ENCODE data around the gene PIEZO1.

The PIEZO1 gene

GRCh38 chr16:88690341-88691128 lies 94.5 kb downstream of the PIEZO1 start:
- FAIRE-seq: no peak
- no peak for DNase-seq (ENCODE audit: insufficient read length, low spot score)
- no peak for TF ChIP-seq POLR2A (IDR thresholded peaks at IDR 0.05; ENCODE audit: low read depth, low read length)

- FAIRE-seq (no peak), DNase-seq (ENCODE audit: insufficient read length, low spot score) (no peak)
- TF ChIP-seq PAX5 (IDR thresholded peaks at IDR 0.05; ENCODE audit: insufficient read depth, low read length, severe bottlenecking): no peak
- no peak for TF ChIP-seq POLR2AphosphoS5 (IDR thresholded peaks at IDR 0.05; ENCODE audit: low read depth, low read length)
- TF ChIP-seq SPI1 (IDR thresholded peaks at IDR 0.05; ENCODE audit: low read depth, low read length): no peak
- no peak for TF ChIP-seq POLR2A (IDR thresholded peaks at IDR 0.05; ENCODE audit: low read depth, low read length)
- TF ChIP-seq POU2F2 (IDR thresholded peaks at IDR 0.05; ENCODE audit: low read depth, low read length): no peak
- no peak for TF ChIP-seq TAF1 (IDR thresholded peaks at IDR 0.05; ENCODE audit: low read depth, low read length)
These were observed 96.8 kb downstream of the PIEZO1 start for GRCh38 chr16:88688013-88688778.

GRCh38 chr16:88687676-88688012 lies 97.4 kb downstream of the PIEZO1 start:
- no peak for FAIRE-seq
- no peak for DNase-seq (ENCODE audit: insufficient read length, low spot score)
- TF ChIP-seq POLR2A (IDR thresholded peaks at IDR 0.05; ENCODE audit: low read depth, low read length) (no peak), POLR2AphosphoS5 (IDR thresholded peaks at IDR 0.05; ENCODE audit: low read depth, low read length) (no peak), PAX5 (IDR thresholded peaks at IDR 0.05; ENCODE audit: insufficient read depth, low read length, severe bottlenecking) (no peak), SPI1 (IDR thresholded peaks at IDR 0.05; ENCODE audit: low read depth, low read length) (no peak), TAF1 (IDR thresholded peaks at IDR 0.05; ENCODE audit: low read depth, low read length) (no peak), POU2F2 (IDR thresholded peaks at IDR 0.05; ENCODE audit: low read depth, low read length) (no peak)

- TF ChIP-seq SPI1 (IDR thresholded peaks at IDR 0.05; ENCODE audit: low read depth, low read length) (no peak), POLR2AphosphoS5 (IDR thresholded peaks at IDR 0.05; ENCODE audit: low read depth, low read length) (no peak)
- DNase-seq (ENCODE audit: insufficient read length, low spot score) (no peak), FAIRE-seq (no peak)
These were observed 97.8 kb downstream of the PIEZO1 start for GRCh38 chr16:88687254-88687576.

GRCh38 chr16:88686439-88687253 lies 98.4 kb downstream of the PIEZO1 start, which contains the start of gene SNAI3:
Gene SNAI3, minus strand, starts transcription at chr16:88686507. Its CDS starts 101 bp downstream, at chr16:88686406.
- DNase-seq (ENCODE audit: insufficient read length, low spot score) (peak; percentile 95), FAIRE-seq (peak; percentile 93)
- no peak for TF ChIP-seq PAX5 (IDR thresholded peaks at IDR 0.05; ENCODE audit: insufficient read depth, low read length, severe bottlenecking)
- no peak for TF ChIP-seq TAF1 (IDR thresholded peaks at IDR 0.05; ENCODE audit: low read depth, low read length)
- TF ChIP-seq POLR2A (IDR thresholded peaks at IDR 0.05; ENCODE audit: low read depth, low read length): no peak
- peak; percentile 49; the same call in 1 of the 2 replicates for TF ChIP-seq POLR2AphosphoS5 (IDR thresholded peaks at IDR 0.05; ENCODE audit: low read depth, low read length)
- TF ChIP-seq POU2F2 (IDR thresholded peaks at IDR 0.05; ENCODE audit: low read depth, low read length): peak; percentile 29; the same call in 1 of the 2 replicates
- TF ChIP-seq SPI1 (IDR thresholded peaks at IDR 0.05; ENCODE audit: low read depth, low read length): no peak; the same call in 1 of the 2 replicates

- FAIRE-seq (no peak), DNase-seq (ENCODE audit: insufficient read length, low spot score) (no peak)
- no peak for TF ChIP-seq TAF1 (IDR thresholded peaks at IDR 0.05; ENCODE audit: low read depth, low read length)
- TF ChIP-seq POU2F2 (IDR thresholded peaks at IDR 0.05; ENCODE audit: low read depth, low read length): no peak
These were observed 99.0 kb downstream of the PIEZO1 start for GRCh38 chr16:88686062-88686438.

- no peak for DNase-seq (ENCODE audit: insufficient read length, low spot score)
- TF ChIP-seq TAF1 (IDR thresholded peaks at IDR 0.05; ENCODE audit: low read depth, low read length) (no peak), SPI1 (IDR thresholded peaks at IDR 0.05; ENCODE audit: low read depth, low read length) (no peak), POLR2AphosphoS5 (IDR thresholded peaks at IDR 0.05; ENCODE audit: low read depth, low read length) (no peak), POU2F2 (IDR thresholded peaks at IDR 0.05; ENCODE audit: low read depth, low read length) (no peak), PAX5 (IDR thresholded peaks at IDR 0.05; ENCODE audit: insufficient read depth, low read length, severe bottlenecking) (no peak), POLR2A (IDR thresholded peaks at IDR 0.05; ENCODE audit: low read depth, low read length) (no peak)
- no peak for FAIRE-seq
These were observed 99.6 kb downstream of the PIEZO1 start for GRCh38 chr16:88685156-88686061.

GRCh38 chr16:88684569-88685155 lies 100.4 kb downstream of the PIEZO1 start:
- DNase-seq (ENCODE audit: insufficient read length, low spot score) (no peak), FAIRE-seq (no peak)
- TF ChIP-seq SPI1 (IDR thresholded peaks at IDR 0.05; ENCODE audit: low read depth, low read length): no peak
- TF ChIP-seq POU2F2 (IDR thresholded peaks at IDR 0.05; ENCODE audit: low read depth, low read length): no peak
- TF ChIP-seq POLR2AphosphoS5 (IDR thresholded peaks at IDR 0.05; ENCODE audit: low read depth, low read length): no peak
- TF ChIP-seq TAF1 (IDR thresholded peaks at IDR 0.05; ENCODE audit: low read depth, low read length): no peak
- TF ChIP-seq POLR2A (IDR thresholded peaks at IDR 0.05; ENCODE audit: low read depth, low read length): no peak
- TF ChIP-seq PAX5 (IDR thresholded peaks at IDR 0.05; ENCODE audit: insufficient read depth, low read length, severe bottlenecking): no peak
